ENCODE measurements around the gene PGAP1.
"Not testable (repeated sequence)": the region's sequence is repeated elsewhere in the genome, so short reads cannot be mapped to it uniquely, and the experiment has no call there.

The PGAP1 gene

DNA sequence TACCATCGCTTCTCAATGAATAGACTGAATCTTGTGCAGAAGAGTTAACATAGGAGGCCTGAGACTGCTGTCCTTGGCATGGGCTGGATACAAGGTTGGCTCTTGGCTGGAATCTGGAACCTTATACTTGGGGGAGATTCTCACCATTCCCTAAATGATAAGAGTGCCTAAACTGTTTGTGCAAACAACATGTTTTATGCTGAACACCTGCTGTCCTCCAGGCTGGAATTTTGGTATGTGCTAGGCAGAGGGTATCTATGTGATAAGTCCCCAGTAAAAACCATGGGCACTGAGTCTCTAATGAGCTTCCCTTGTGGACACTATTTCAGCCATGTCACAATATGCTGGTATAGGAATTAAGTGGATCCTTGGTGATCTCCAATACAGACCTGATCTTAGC lies 12.8 kb downstream of the PGAP1 start:
- no peak overlapping the region for H3K27ac ChIP-seq
- TF ChIP-seq, protein P1, sequence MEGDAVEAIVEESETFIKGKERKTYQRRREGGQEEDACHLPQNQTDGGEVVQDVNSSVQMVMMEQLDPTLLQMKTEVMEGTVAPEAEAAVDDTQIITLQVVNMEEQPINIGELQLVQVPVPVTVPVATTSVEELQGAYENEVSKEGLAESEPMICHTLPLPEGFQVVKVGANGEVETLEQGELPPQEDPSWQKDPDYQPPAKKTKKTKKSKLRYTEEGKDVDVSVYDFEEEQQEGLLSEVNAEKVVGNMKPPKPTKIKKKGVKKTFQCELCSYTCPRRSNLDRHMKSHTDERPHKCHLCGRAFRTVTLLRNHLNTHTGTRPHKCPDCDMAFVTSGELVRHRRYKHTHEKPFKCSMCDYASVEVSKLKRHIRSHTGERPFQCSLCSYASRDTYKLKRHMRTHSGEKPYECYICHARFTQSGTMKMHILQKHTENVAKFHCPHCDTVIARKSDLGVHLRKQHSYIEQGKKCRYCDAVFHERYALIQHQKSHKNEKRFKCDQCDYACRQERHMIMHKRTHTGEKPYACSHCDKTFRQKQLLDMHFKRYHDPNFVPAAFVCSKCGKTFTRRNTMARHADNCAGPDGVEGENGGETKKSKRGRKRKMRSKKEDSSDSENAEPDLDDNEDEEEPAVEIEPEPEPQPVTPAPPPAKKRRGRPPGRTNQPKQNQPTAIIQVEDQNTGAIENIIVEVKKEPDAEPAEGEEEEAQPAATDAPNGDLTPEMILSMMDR (conservative IDR thresholded peaks at IDR 0.05; ENCODE audit: low read depth), result no peak
- ChIA-PET CTCF (no interaction called here), POLR2A (ENCODE audit: low non-redundant PET) (no interaction called here)
- no peak for DNase-seq (ENCODE audit: low spot score)

DNA sequence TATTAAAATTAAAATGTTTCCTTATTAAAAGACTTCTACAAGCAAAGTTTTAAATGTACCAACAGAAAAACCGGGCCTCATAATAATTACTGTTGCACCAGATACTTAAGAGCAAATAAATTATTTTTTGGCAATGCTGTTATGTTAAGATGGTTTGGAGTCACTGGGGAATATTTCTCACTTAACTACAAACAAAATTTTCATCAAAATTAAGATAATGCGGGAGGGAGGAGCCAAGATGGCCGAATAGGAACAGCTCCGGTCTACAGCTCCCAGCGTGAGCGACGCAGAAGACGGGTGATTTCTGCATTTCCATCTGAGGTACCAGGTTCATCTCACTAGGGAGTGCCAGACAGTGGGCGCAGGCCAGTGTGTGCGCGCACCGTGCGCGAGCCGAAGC lies 21.1 kb downstream of the PGAP1 start:
- peak overlapping the region; percentile 81 for H3K27ac ChIP-seq
- CTCF ChIA-PET, result interaction anchor here (0.7 kb wide), 1 partner anchor 88 kb away, joined by 4 read pairs; no protein-coding TSS in a partner anchor
- POLR2A ChIA-PET (ENCODE audit: low non-redundant PET); DNase-seq (ENCODE audit: low spot score): not testable (repeated sequence)

DNA sequence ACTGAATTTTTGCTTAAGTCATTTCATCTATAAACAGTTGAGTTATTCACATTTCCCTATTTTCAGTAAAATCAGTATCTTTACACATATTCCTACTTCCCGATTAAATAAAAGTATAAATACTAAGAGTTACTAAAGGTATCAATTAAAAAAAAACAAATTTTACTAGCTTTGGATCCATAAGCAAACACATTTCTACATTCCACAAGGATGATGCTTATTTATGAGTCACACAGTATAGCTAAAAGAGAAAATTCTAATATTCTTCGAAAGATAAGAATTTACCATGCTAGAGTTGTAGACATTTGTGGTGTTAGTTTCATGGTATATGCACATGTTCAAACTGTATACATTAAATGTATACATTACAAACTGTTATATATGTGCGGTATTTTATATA lies 23.7 kb downstream of the PGAP1 start:
- ChIA-PET CTCF (interaction anchor here (0.7 kb wide), 1 partner anchor 423 kb away, joined by 3 read pairs; no protein-coding TSS in a partner anchor), POLR2A (ENCODE audit: low non-redundant PET) (no interaction called here)
- no peak overlapping the region for H3K27ac ChIP-seq
- TF ChIP-seq, protein P1 (conservative IDR thresholded peaks at IDR 0.05; ENCODE audit: low read depth), result no peak
- DNase-seq (ENCODE audit: low spot score), result peak; percentile 25

DNA sequence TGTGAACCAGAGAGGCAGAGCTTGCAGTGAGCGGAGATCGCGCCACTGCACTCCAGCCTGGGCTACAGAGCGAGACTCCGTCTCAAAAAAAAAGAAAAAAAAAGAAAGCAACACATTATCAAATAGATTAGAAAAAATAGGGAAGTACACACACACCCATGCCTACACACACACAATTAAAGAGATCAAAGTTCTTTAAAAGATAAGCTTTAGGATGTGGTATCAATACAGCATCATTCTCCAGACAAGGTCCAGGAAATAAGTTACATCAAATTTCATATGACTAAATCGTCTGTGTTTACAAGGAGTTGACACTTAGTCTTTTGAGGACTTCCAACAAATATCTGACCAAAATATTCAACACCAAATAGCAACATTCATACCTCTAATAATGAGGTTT lies 25.7 kb downstream of the PGAP1 start:
- H3K27ac ChIP-seq, result no peak overlapping the region
- no peak for DNase-seq (ENCODE audit: low spot score)
- ChIA-PET CTCF (interaction anchor here (0.6 kb wide), 1 partner anchor 18 kb away, joined by 3 read pairs; no protein-coding TSS in a partner anchor), POLR2A (ENCODE audit: low non-redundant PET) (no interaction called here)
- TF ChIP-seq, protein P1 (conservative IDR thresholded peaks at IDR 0.05; ENCODE audit: low read depth), result no peak

DNA sequence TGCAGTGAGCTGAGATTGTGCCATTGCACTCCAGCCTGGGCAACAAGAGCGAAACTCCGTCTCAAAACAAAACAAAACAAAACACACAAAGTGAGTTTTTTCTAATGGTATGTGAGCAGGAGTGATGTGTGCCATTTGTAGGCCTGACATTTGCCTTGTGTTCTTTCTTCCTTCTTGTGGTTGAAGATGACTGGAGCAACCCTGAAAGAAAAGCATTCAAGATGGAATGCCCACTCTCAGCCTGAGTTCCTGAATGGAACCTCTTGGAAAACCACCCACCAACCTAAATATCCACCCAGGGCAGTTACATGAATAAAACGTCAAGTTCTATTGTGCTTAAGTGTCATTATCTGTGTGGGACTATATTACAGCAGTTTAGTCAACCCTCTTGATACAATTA lies 26.5 kb downstream of the PGAP1 start:
- ChIA-PET CTCF (interaction anchor here (0.6 kb wide), 1 partner anchor 767 kb away, joined by 3 read pairs; no protein-coding TSS in a partner anchor), POLR2A (ENCODE audit: low non-redundant PET) (no interaction called here)
- H3K27ac ChIP-seq, result no peak overlapping the region
- TF ChIP-seq, protein P1 (conservative IDR thresholded peaks at IDR 0.05; ENCODE audit: low read depth), result no peak
- no peak for DNase-seq (ENCODE audit: low spot score)

DNA sequence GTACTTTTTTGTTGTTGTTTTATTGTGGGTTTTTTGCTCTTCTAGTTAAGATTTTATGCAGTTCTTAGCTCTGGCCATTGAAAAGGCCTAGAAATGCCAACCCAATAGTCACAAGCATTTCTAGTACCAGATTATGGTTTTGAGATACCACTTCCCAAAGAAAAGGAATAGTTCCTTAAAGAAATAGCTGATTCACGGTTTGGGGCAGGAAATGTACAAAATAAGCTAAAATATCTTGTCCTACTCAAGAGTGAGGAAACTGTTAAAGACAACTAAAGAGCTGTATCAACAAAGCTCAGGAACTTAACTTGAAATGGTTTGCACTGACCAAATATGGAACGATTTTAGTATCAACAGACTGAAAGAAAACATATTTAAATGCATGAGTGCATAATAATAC lies 35.4 kb downstream of the PGAP1 start:
- TF ChIP-seq, protein P1 (conservative IDR thresholded peaks at IDR 0.05; ENCODE audit: low read depth), result no peak
- no peak overlapping the region for H3K27ac ChIP-seq
- DNase-seq (ENCODE audit: low spot score), result no peak
- ChIA-PET CTCF (interaction anchor here (0.7 kb wide), 1 partner anchor 223 kb away, joined by 5 read pairs; no protein-coding TSS in a partner anchor), POLR2A (ENCODE audit: low non-redundant PET) (no interaction called here)

DNA sequence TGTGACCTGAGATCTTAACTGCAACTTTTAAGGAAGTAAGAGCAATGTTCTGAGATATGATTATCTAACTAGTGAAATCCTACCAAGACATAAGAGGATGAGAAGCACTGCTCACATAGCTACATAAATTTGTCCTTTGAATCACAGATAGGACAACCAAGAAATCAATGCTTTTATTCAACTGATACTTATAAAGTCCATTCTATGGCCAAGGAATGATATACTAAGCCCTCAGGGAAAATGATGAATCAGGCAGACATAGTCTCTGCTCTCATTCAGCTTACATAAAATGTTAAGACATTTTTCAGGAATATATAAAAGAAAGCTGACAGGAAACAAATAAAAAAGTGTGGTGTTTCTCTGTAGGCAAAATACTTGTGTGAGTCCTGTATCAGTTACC lies 39.1 kb downstream of the PGAP1 start:
- ChIA-PET CTCF (no interaction called here), POLR2A (ENCODE audit: low non-redundant PET) (no interaction called here)
- H3K27ac ChIP-seq, result no peak overlapping the region
- DNase-seq (ENCODE audit: low spot score), result no peak
- TF ChIP-seq, protein P1 (conservative IDR thresholded peaks at IDR 0.05; ENCODE audit: low read depth), result no peak

Data from RWPE1 (cell line).